ENCODE data around the gene SERBP1. TPM values are rescaled to one million over a fixed set of nuclear protein-coding genes. Genes with fewer than 3 reads are reported as not detected.
"Not testable (repeated sequence)": the region's sequence is repeated elsewhere in the genome, so short reads cannot be mapped to it uniquely, and the experiment has no call there.

SERBP1 gene
- total RNA-seq, 2 donors from 2014 or later: 129 to 131 TPM

- Mint-ChIP-seq H3K27me3 (no peaks in the 10 kb centered on the region), H3K36me3 (ENCODE audit: low read depth) (peaks cover 5% of the 10 kb centered on the region), H3K4me1 (no peaks in the 10 kb centered on the region), H3K27ac (no peak overlapping the region), H3K4me3 (no peak overlapping the region)
- DNase-seq (no peak), ATAC-seq (no peak)
- H3K9me3 ChIP-seq (ENCODE audit: control insufficient read depth, low read length, poor library complexity, severe bottlenecking): no peaks in the 10 kb centered on the region
Observed at GRCh38 chr1:67459068-67459467, 28.9 kb upstream of the SERBP1 start.

DNA sequence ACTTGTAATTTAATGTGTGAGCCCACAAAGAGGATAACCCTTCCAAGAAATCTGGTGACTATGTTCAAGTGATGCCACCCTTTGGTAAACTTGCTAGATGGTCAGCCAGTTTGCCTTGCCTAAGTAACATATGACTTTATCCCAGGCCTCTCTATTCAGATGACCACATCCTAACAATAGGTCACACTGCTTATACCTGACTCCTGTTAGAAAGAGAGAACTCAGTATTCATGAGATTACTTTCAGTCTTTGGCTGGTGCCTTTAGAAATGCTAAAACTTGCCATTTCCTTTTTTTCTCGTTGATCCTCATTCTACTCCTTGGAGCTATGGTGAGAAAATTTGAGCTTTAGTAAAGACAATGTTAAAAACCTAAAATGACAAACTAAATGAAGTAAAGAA, 28.5 kb upstream of the SERBP1 start:
- ATAC-seq (no peak), DNase-seq (no peak)
- H3K4me3 Mint-ChIP-seq: no peak overlapping the region
- H3K4me1 Mint-ChIP-seq: no peaks in the 10 kb centered on the region
- no peak overlapping the region for H3K27ac Mint-ChIP-seq
- H3K9me3 ChIP-seq (ENCODE audit: control insufficient read depth, low read length, poor library complexity, severe bottlenecking): no peaks in the 10 kb centered on the region
- no peaks in the 10 kb centered on the region for H3K27me3 Mint-ChIP-seq
- peaks cover 3% of the 10 kb centered on the region for H3K36me3 Mint-ChIP-seq (ENCODE audit: low read depth)

- no peak overlapping the region for H3K27ac Mint-ChIP-seq
- ATAC-seq (no peak), DNase-seq (no peak)
- no peak overlapping the region for H3K4me3 Mint-ChIP-seq
- peaks cover 3% of the 10 kb centered on the region for H3K4me1 Mint-ChIP-seq
- H3K36me3 Mint-ChIP-seq (ENCODE audit: low read depth): peaks cover 5% of the 10 kb centered on the region
- peaks cover 4% of the 10 kb centered on the region for H3K27me3 Mint-ChIP-seq
- no peaks in the 10 kb centered on the region for H3K9me3 ChIP-seq (ENCODE audit: control insufficient read depth, low read length, poor library complexity, severe bottlenecking)
Observed at GRCh38 chr1:67457247-67457646, 27.0 kb upstream of the SERBP1 start.

DNA sequence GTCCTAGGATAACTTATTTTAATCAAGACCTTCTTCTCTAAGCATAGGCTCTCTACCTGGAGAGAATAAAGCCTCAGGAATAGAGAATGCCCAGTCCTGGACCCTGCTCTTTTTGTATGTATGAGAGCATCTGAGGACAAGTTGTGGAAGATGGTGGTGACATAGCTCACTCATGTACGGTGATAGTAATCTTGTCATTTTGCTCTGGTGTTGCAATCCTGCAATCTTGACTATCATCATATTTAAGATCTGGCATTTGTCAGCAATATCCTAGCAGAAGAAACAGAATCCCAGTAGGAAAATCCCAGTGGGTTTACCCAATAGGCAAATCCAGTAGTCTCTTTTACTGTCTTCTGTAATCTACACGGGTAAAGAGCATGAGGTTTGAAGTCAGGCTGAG, 21.6 kb upstream of the SERBP1 start:
- no peaks in the 10 kb centered on the region for H3K9me3 ChIP-seq (ENCODE audit: control insufficient read depth, low read length, poor library complexity, severe bottlenecking)
- H3K4me1 Mint-ChIP-seq: peaks cover 7% of the 10 kb centered on the region
- H3K27ac Mint-ChIP-seq: no peak overlapping the region
- peak overlapping the region; percentile 9 for H3K4me3 Mint-ChIP-seq
- DNase-seq (no peak), ATAC-seq (no peak)
- H3K36me3 Mint-ChIP-seq (ENCODE audit: low read depth): peaks cover 5% of the 10 kb centered on the region
- peaks cover 19% of the 10 kb centered on the region for H3K27me3 Mint-ChIP-seq

- Mint-ChIP-seq H3K4me1 (peaks cover 8% of the 10 kb centered on the region), H3K4me3 (no peak overlapping the region), H3K36me3 (ENCODE audit: low read depth) (peaks cover 4% of the 10 kb centered on the region), H3K27me3 (peaks cover 23% of the 10 kb centered on the region), H3K27ac (no peak overlapping the region)
- no peak for DNase-seq
- ATAC-seq: no peak
- no peaks in the 10 kb centered on the region for H3K9me3 ChIP-seq (ENCODE audit: control insufficient read depth, low read length, poor library complexity, severe bottlenecking)
Observed at GRCh38 chr1:67451356-67451755, 21.2 kb upstream of the SERBP1 start.

GRCh38 chr1:67446893-67447292, 16.7 kb upstream of the SERBP1 start:
- DNase-seq (no peak), ATAC-seq (no peak)
- Mint-ChIP-seq H3K4me1 (peaks cover 7% of the 10 kb centered on the region), H3K27me3 (peaks cover 24% of the 10 kb centered on the region), H3K36me3 (ENCODE audit: low read depth) (no peaks in the 10 kb centered on the region), H3K27ac (no peak overlapping the region), H3K4me3 (no peak overlapping the region)
- H3K9me3 ChIP-seq (ENCODE audit: control insufficient read depth, low read length, poor library complexity, severe bottlenecking): no peaks in the 10 kb centered on the region

GRCh38 chr1:67446014-67446413, 15.8 kb upstream of the SERBP1 start:
- H3K27me3 Mint-ChIP-seq: peaks cover 24% of the 10 kb centered on the region
- not testable (repeated sequence) for H3K9me3 ChIP-seq (ENCODE audit: control insufficient read depth, low read length, poor library complexity, severe bottlenecking); H3K4me3 Mint-ChIP-seq; H3K36me3 Mint-ChIP-seq (ENCODE audit: low read depth); H3K27ac Mint-ChIP-seq; ATAC-seq; H3K4me1 Mint-ChIP-seq; DNase-seq

GRCh38 chr1:67441739-67442281, 11.6 kb upstream of the SERBP1 start:
- ATAC-seq: no peak
- DNase-seq: no peak

GRCh38 chr1:67441183-67441582, 11.0 kb upstream of the SERBP1 start:
- Mint-ChIP-seq H3K27me3 (peaks cover 4% of the 10 kb centered on the region), H3K27ac (no peak overlapping the region), H3K4me1 (peaks cover 2% of the 10 kb centered on the region), H3K4me3 (no peak overlapping the region), H3K36me3 (ENCODE audit: low read depth) (no peaks in the 10 kb centered on the region)
- ATAC-seq: no peak
- DNase-seq: no peak
- H3K9me3 ChIP-seq (ENCODE audit: control insufficient read depth, low read length, poor library complexity, severe bottlenecking): no peaks in the 10 kb centered on the region

More at GRCh38 chr1:67441739-67442281, 11.6 kb upstream of the SERBP1 start:
- Mint-ChIP-seq H3K4me1 (peaks cover 3% of the 10 kb centered on the region), H3K36me3 (ENCODE audit: low read depth) (no peaks in the 10 kb centered on the region), H3K4me3 (no peak overlapping the region), H3K27ac (no peak overlapping the region), H3K27me3 (peaks cover 10% of the 10 kb centered on the region)
- H3K9me3 ChIP-seq (ENCODE audit: control insufficient read depth, low read length, poor library complexity, severe bottlenecking): no peaks in the 10 kb centered on the region

GRCh38 chr1:67440339-67440738, 10.1 kb upstream of the SERBP1 start:
- Mint-ChIP-seq H3K27ac (no peak overlapping the region), H3K4me3 (no peak overlapping the region), H3K4me1 (peaks cover 2% of the 10 kb centered on the region), H3K27me3 (peaks cover 4% of the 10 kb centered on the region), H3K36me3 (ENCODE audit: low read depth) (no peaks in the 10 kb centered on the region)
- H3K9me3 ChIP-seq (ENCODE audit: control insufficient read depth, low read length, poor library complexity, severe bottlenecking): no peaks in the 10 kb centered on the region
- DNase-seq (no peak), ATAC-seq (no peak)

- Mint-ChIP-seq H3K4me3 (no peak overlapping the region), H3K27ac (no peak overlapping the region), H3K36me3 (ENCODE audit: low read depth) (no peaks in the 10 kb centered on the region), H3K27me3 (peaks cover 4% of the 10 kb centered on the region), H3K4me1 (peaks cover 2% of the 10 kb centered on the region)
- ATAC-seq: no peak
- no peak for DNase-seq
- no peaks in the 10 kb centered on the region for H3K9me3 ChIP-seq (ENCODE audit: control insufficient read depth, low read length, poor library complexity, severe bottlenecking)
Observed at GRCh38 chr1:67439277-67440029, 9.3 kb upstream of the SERBP1 start.

DNA sequence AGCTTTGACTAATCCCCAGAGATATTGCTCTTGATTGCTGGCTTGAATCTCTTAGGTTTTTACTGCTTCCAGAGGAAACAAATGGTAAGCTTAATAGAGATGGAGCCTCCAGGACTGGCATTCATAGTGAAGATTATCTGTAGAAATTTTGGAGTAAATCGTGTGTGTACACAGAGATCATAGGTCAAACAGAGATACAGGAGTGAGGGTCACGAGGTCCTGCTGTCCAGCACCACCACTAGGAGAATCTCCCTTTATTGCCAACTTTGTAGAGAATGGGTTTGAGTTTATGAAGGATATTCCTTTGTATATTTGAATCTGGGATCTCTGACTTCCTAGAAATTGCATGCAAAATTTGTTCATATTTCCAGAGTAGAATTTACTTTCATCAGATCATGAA, 7.8 kb upstream of the SERBP1 start:
- H3K27me3 Mint-ChIP-seq: peaks cover 4% of the 10 kb centered on the region
- H3K9me3 ChIP-seq (ENCODE audit: control insufficient read depth, low read length, poor library complexity, severe bottlenecking): no peaks in the 10 kb centered on the region
- H3K36me3 Mint-ChIP-seq (ENCODE audit: low read depth): no peaks in the 10 kb centered on the region
- DNase-seq (no peak), ATAC-seq (no peak)
- H3K4me3 Mint-ChIP-seq: no peak overlapping the region
- H3K4me1 Mint-ChIP-seq: peaks cover 2% of the 10 kb centered on the region
- H3K27ac Mint-ChIP-seq: no peak overlapping the region

- DNase-seq (no peak), ATAC-seq (no peak)
- no peak overlapping the region for H3K27ac Mint-ChIP-seq
- H3K4me3 Mint-ChIP-seq: no peak overlapping the region
- peaks cover 8% of the 10 kb centered on the region for H3K4me1 Mint-ChIP-seq
- no peaks in the 10 kb centered on the region for H3K9me3 ChIP-seq (ENCODE audit: control insufficient read depth, low read length, poor library complexity, severe bottlenecking)
- no peaks in the 10 kb centered on the region for H3K36me3 Mint-ChIP-seq (ENCODE audit: low read depth)
- no peaks in the 10 kb centered on the region for H3K27me3 Mint-ChIP-seq
Observed at GRCh38 chr1:67436511-67437055, 6.4 kb upstream of the SERBP1 start.

- H3K27me3 Mint-ChIP-seq: no peaks in the 10 kb centered on the region
- H3K36me3 Mint-ChIP-seq (ENCODE audit: low read depth): peaks cover 7% of the 10 kb centered on the region
- H3K9me3 ChIP-seq (ENCODE audit: control insufficient read depth, low read length, poor library complexity, severe bottlenecking): no peaks in the 10 kb centered on the region
- ATAC-seq (no peak), DNase-seq (no peak)
- H3K4me3 Mint-ChIP-seq: no peak overlapping the region
- no peak overlapping the region for H3K27ac Mint-ChIP-seq
- peaks cover 17% of the 10 kb centered on the region for H3K4me1 Mint-ChIP-seq
Observed at GRCh38 chr1:67434491-67434890, 4.3 kb upstream of the SERBP1 start.
